NCI-H748 treated with DMSO at 0.1 percent for 48 hours (cell line): ENCODE results near the gene PAOX.

ENCODE experiments used
- DNase-seq: peaks from one replicate; lab custom pipeline; 2025; lab: John Stamatoyannopoulos, UW

The PAOX gene

GRCh38 chr10:133350283-133350949 lies 28.6 kb upstream of the PAOX start:
- DNase-seq = no peak

- DNase-seq = no peak
Measured at GRCh38 chr10:133350950-133351329, 28.1 kb upstream of the PAOX start.

GRCh38 chr10:133351408-133352318 lies 27.4 kb upstream of the PAOX start:
- DNase-seq = no peak

GRCh38 chr10:133353202-133353959 lies 25.7 kb upstream of the PAOX start:
- DNase-seq = no peak

GRCh38 chr10:133353988-133354605 lies 25.0 kb upstream of the PAOX start:
- DNase-seq = no peak

GRCh38 chr10:133354672-133355240 lies 24.3 kb upstream of the PAOX start:
- DNase-seq = no peak

- DNase-seq = no peak
Measured at GRCh38 chr10:133355266-133355665, 23.8 kb upstream of the PAOX start.

- no peak for DNase-seq
Measured at GRCh38 chr10:133355991-133356390, 23.1 kb upstream of the PAOX start.

GRCh38 chr10:133356549-133357284 lies 22.3 kb upstream of the PAOX start:
- DNase-seq = no peak

- no peak for DNase-seq
Measured at GRCh38 chr10:133357285-133358161, 21.5 kb upstream of the PAOX start, which contains the start of gene FUOM. Gene FUOM, minus strand, starts transcription at chr10:133358019. Its CDS starts 12 bp downstream, at chr10:133358007.

GRCh38 chr10:133358162-133358924 lies 20.7 kb upstream of the PAOX start:
- no peak for DNase-seq

GRCh38 chr10:133358925-133359310 lies 20.1 kb upstream of the PAOX start:
- no peak for DNase-seq

- peak; percentile 18 for DNase-seq
Measured at GRCh38 chr10:133359554-133359971, 19.5 kb upstream of the PAOX start.

- DNase-seq = no peak
Measured at GRCh38 chr10:133359972-133360610, 19.0 kb upstream of the PAOX start.

GRCh38 chr10:133361227-133361626 lies 17.8 kb upstream of the PAOX start:
- DNase-seq = no peak

- no peak for DNase-seq
Measured at GRCh38 chr10:133361773-133362441, 17.2 kb upstream of the PAOX start.

GRCh38 chr10:133362846-133363245 lies 16.2 kb upstream of the PAOX start:
- no peak for DNase-seq
